ENCODE results near the gene DYNC1I1.

The DYNC1I1 gene

DNA sequence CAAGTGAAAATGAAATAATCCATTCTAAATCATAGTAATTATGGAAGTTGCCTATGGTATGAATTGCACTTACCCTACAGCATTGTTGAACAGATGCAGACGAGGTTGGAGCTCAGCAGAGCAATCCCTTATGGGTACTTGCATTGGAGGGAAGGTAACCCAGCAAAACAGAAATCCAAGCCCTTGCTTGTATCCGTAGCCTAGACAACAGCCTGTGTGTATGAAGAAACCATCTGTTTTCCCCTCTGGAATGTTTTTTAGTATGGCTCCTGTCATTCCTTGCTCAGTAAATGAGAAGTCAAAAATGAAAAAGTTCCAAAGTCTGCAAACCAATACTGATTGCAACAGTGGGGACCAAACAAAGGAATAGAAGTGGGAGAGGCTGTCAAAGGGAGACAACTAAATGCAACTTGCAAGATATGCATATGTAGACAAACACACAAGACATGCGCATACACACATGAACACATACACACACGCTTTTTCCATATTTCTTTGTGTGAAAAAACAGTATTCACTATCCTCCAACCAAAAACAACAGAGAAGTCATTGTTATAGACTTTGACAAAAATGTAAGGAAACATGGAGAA, 260.8 kb downstream of the DYNC1I1 start:
- no peak for DNase-seq

DNA sequence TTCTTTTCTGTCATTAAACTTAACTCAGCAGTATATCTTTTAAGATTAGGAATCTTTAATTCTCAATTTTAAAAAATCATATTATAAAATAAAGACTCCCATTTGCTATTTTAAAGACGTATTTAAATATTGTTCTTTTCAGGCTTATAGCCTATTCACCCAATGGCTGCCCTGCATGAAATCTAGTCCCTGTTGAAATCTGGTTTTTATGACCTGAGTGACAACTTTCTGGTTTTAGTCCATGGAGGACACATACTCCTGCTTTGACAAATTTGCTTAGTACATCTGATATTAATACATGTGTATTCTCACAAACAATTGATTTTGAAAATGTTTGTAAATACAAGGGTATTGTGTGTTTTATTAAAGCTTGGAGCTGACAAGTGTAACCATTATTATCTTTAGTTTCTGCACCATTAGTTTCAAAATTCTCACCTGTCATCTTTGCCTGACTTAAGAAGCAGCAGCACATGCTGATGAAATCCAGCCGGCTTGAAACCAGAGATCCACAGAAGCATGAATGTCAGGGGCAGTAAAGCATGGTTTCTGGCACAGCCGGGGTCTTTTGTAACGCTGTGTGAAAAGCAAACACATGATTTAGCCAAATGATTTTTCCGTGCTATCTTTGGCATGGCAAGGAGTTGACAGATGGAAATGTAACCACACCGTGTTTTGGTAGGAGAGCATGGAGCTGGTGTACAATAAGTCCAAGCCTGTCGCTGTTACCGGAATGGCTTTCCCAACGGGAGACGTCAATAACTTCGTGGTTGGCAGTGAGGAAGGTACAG, 262.8 kb downstream of the DYNC1I1 start:
- DNase-seq: no peak

DNA sequence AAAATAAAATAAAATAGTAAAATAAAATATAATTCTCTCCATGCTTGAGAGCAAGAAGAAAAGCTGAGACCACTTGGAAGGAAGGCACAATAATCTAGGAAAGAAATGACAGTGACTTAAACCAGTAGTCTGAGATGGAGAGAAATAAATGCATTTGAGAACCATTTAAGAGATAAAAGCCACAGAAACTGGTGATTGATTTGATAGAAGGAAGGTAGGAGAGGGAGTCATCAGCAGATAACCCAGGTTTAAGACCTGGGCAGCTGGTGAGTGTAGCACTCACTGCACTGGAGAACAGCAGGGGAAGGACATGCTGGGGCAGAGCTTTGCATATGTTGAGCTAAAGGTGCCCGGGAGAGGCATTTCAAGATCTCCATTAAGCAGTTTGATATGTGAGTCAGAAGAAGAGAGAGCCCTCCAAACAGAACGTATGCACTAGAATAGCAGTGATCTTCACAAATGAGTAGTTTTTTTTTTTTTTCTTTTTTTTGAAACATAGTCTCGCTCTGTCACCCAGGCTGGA, 268.0 kb downstream of the DYNC1I1 start:
- DNase-seq: no peak

- no peak for DNase-seq
These were observed 268.8 kb downstream of the DYNC1I1 start for GRCh38 chr7:96041171-96041570.

DNA sequence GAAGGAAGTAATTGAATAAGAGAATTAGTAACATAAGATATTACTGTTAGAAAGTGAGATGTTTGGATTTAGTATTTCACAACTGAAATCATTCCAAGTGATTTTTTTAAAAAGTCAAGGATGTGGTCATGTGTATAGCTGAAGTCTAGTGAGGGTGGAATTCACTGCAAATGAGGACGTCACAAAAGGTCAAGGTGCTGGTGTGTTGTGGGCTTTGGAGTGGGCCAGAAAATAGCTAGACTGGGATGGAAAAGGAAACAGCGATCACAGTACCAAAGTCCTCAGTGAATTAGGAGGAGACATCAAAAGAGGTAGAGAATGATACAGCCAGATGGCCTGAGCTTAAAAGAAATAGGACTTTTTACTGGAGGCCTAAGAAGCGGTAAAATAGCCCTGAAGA, 272.8 kb downstream of the DYNC1I1 start:
- no peak for DNase-seq

DNA sequence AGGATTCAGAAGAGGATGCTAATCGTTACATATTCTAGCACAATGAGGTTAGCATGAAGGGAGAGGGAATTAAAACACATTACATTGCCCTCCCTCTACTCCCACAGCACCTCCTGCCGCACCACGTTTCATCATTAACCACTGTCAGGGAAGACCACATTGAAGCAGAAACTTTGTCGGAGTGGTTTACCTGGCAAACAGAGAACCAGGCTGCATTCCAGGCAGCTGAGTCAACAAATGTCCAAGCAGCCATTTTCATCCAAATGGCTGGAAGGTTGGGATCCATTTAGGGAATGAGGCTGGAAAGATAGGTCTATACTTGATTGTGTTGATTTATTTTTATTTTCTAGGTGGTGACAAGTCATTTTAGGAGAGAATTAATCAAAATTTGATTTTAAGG, 273.6 kb downstream of the DYNC1I1 start:
- DNase-seq: no peak

DNA sequence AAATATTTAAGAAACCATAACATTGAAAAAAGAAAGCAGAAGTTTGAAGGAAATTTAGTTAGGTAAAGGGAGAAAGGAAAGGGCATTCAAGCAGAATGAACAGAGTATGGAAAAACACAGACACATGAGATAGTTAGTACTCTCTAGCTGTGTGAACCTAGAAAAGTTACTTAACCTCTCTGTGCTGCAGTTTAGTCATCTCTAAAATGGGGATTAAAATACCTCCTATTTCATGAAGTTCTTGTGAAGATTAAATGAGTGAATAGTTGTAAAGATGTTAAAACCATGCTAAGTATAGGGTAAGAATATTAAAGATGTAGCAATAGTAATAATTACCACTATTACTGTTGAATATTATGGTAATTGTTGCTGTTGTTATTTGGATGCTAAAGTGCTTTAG, 279.9 kb downstream of the DYNC1I1 start:
- DNase-seq: no peak

DNA sequence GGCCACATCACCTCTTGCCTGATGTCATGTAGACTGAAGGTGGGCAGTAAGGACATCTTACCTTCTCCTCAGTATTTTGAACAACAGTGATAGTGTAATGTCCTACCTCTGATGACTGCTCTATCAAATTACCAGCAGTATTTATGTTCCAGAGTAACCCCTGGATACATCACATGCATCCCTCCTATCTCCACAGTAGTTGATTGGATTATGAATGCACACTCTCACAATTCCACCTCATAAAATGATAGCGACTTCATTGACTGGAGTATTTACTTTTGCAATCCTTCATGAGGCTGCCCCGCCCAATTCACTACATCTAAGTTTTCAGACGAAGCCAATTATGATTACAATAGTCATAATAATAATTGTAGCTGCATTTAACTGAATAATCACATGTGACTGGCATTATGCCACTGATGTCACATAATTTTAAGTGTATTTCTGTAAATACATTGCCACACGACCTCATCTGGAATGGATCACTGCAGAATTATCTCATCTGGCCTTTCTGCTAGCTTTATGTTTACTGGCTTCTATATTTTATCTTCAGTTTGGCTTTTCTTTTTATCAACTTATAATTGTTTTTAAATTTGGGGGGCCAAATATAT, 280.6 kb downstream of the DYNC1I1 start:
- no peak for DNase-seq

GRCh38 chr7:96055717-96056116, 283.4 kb downstream of the DYNC1I1 start:
- DNase-seq: no peak

GRCh38 chr7:96059075-96059474, 286.7 kb downstream of the DYNC1I1 start:
- DNase-seq: no peak

DNA sequence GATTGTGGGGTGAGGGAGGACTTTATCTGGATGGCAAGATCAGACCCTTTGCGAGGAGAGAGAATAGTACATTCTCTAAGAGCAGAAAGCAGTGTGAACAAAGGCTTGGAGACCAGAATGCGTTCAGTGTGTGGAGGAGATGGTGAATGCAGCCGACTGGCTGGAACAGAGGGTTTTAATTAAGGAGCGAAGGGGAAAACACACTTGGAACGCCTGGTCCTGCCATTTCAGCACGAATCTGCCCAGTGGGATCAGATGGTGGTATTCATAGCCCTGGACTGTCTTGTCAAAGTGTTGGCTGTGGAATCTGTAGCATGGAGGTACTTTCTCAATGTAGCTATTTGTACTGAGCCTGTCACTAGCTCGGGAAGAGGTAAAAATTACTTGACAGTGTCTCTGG, 288.7 kb downstream of the DYNC1I1 start:
- DNase-seq: no peak

DNA sequence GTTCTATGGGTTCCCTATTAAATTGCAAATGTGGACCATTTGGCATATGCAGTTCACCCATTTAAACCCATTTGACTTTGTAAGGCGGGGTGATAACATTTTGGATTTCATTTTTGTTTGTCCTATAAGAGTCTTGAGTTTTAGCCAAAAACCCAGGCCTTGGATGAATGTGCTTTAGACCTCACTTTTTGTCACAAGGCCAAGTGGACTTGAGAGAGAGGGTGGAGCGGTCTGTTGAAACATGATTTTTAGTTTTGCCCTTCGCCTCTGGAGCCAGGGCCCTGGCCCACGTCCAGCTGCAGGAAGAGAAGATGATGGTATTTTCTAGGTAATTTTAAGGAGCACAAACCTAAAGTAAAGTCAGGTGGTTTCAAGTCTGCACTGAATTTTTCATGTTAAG, 289.5 kb downstream of the DYNC1I1 start:
- no peak for DNase-seq

DNA sequence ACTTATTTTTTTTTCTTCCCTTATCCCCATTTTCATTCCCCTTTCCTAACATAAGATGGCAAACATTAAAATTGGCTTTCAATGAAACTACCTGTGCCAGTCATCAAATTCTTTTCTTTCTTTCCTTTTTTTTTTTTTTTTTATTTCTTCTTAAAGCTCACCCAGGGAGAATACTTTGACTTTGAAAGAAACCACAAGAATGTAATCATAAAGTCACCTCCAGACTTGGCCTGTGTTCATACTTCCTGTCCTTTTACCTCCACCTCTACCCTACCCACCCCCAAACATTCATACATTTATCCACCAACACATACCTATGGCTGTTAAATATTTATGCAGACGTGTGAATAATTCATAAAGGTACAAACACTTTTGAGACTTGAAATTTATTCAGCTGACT, 295.0 kb downstream of the DYNC1I1 start:
- no peak for DNase-seq

DNA sequence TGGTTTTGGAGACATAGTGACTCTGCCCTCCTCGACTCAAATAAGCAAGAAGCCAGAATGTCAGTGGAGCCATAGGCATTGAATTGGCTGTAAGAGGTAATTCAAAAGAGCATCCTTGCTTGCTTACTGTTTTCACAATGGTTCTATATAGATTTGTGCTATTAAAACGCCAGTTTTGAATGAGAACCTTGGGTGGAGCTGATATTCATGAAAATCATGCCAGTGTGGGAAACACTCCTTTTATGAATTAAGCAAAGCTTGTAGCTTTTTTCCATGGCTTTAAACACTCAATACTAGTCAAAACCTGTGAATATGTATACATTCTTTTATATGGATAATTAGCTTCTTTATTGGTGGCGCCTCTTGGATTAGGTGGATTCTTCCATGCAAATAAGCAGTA, 297.0 kb downstream of the DYNC1I1 start:
- no peak for DNase-seq

GRCh38 chr7:96074871-96075270, 302.5 kb downstream of the DYNC1I1 start:
- DNase-seq: no peak

DNA sequence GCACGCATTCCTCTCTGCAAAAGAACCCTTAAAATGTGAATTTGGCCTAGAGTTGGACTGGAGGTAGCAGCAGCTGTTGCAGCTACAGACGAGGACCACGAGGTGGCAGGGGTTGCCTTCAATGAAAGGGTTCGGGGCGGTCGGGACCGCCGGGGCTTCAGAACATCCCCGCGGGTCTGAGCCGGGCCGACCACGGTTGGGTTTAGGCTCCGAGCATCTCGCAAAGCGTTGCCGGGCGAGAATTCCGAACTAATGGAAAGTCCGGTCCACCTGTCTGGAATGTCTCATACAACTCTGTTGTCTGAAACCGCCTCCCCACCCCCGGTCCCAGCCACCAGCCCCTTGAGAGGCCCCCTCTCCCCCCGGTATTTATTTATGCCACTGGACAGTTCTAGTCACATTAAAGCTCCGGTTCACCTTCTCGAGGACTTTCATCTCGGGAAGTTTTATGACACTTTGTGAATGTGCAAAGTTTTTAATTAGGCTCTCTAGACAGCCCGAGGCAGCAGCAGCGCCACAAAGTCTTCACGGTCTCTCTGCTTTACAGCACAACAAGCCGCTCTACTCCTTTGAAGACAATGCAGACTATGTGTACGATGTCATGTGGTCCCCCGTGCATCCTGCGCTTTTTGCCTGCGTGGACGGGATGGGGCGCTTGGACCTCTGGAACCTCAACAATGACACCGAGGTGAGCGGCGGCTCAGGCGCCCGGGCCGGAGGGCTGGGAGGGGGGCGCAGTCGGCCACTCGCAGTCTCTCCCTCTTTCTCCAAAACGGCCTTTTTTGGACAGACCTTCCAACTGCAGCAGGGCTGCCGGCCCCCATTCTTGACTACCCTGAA, 303.4 kb downstream of the DYNC1I1 start:
- DNase-seq: peak; percentile 57

DNA sequence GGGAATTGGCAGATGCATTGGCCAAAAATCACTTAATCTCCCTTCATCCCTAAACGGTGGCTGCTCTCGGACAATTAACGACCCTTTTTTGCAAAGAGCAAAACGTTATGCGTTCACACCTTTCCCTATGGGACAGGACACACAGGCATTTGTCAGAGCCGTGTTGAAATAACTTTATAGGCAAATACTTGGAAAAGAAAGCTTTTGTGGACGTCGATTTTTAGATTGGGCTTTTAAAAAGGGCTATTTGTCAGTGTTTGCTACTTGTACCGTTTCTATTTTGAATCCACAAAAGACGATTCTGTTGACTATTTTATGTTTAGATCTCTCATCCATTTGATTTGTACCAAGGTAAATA, 304.0 kb downstream of the DYNC1I1 start:
- DNase-seq: no peak

DNA sequence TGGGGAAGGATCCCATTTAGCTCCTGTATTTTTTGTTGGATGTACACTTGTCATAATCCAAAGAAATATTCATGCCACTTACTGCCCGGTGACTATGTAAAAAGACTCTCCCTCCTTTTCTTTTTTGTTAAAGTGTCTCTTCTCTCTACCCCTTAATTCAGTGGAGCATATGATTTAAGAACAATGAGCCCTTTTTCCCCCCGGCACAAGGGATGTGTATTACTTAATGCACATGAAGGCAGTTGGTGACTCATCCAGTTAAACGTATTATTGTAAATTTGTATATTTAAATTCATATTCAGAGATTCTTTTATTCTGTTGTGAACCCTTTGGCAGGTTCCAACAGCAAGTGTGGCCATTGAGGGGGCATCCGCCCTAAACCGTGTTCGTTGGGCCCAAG, 307.7 kb downstream of the DYNC1I1 start:
- DNase-seq: no peak

GRCh38 chr7:96084881-96085553, 312.7 kb downstream of the DYNC1I1 start:
- DNase-seq: no peak

DNA sequence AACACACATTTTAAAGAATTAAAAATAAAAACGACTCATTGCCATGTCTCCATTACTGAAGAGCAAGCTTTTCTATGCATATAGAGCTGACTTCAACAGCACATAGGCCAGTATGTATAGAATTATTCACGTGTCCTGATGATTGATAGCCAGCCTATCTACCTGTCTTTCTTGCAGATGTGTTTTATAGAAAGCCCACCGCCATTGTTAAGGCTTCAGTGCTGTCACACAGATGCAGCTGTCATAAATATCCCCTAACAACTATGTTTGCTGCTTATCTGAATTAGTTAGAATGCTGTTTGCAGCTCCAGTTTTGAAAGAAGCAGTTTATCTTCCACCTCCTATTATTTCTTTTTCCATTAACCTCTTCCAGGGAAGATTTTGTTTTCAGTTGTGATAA, 313.6 kb downstream of the DYNC1I1 start:
- no peak for DNase-seq

DNA sequence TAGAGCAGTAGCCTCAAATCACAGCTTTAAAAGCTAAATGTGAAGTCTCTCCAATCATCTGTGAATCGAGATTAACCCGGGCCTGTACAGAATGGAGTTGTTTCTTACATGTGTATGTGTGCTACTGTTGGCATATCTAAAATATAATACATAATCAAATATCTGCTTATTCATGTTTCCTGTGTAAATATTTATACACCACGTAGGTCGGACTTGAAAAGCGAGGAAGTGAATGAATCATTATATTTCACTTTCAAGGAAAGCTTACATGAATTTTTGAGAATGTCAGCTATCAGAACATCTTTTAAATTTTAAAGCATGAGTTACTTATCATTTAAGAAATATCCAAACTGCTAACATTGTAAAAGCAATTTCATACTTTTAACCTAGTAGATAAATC, 316.2 kb downstream of the DYNC1I1 start:
- DNase-seq: no peak

GRCh38 chr7:96089511-96089910, 317.2 kb downstream of the DYNC1I1 start:
- no peak for DNase-seq

GRCh38 chr7:96090756-96091155, 318.4 kb downstream of the DYNC1I1 start:
- DNase-seq: no peak
